NCI-H1436 treated with DMSO at 0.1 percent for 48 hours (cell line): ENCODE data around the gene ACER2.

Source experiments
- DNase-seq: peaks from one replicate; lab custom pipeline; 2025; lab: John Stamatoyannopoulos, UW

ACER2 gene

DNA sequence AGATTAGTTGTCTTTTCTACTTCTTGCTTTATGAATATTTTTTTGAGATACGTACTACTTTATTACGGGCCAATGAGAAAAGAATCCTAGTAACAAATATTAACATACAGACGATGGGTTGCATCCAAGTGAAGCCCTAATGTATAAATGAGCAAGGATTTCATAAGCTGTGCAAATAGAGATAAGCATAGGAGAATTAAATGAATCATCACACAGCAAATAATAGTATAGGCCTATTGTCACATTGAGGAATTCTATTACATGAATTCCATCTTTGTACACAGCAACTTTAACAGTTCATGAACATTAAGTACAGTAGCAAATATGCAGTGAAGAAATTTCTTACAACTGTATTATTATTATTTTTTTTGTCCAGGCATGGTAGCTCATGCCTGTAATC is 78.0 kb downstream of the ACER2 start:
- DNase-seq, result no peak

- DNase-seq, result no peak
Observed at GRCh38 chr9:19488721-19489120, 79.9 kb downstream of the ACER2 start.

DNA sequence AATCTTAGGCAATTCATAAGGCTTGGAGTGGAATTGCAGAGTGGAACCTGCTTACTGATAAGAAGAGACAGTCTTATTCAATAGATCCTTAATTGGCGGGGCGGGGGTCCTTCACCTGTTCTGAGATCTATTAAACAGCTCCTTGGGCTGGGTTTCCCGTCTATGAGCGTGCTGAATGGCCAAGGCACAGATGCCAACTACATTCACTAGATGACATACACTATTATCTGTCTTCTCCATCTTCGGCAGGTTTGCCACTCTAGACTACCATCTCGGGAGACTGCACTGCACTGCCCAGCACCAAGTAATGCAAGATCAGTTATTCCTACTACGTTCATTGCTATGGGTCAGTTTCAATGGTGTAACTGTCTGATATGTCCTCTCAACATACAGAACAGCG is 81.5 kb downstream of the ACER2 start:
- DNase-seq, result no peak

- no peak for DNase-seq
Observed at GRCh38 chr9:19490828-19491227, 82.0 kb downstream of the ACER2 start.

- no peak for DNase-seq
Observed at GRCh38 chr9:19492775-19493173, 84.0 kb downstream of the ACER2 start.

DNA sequence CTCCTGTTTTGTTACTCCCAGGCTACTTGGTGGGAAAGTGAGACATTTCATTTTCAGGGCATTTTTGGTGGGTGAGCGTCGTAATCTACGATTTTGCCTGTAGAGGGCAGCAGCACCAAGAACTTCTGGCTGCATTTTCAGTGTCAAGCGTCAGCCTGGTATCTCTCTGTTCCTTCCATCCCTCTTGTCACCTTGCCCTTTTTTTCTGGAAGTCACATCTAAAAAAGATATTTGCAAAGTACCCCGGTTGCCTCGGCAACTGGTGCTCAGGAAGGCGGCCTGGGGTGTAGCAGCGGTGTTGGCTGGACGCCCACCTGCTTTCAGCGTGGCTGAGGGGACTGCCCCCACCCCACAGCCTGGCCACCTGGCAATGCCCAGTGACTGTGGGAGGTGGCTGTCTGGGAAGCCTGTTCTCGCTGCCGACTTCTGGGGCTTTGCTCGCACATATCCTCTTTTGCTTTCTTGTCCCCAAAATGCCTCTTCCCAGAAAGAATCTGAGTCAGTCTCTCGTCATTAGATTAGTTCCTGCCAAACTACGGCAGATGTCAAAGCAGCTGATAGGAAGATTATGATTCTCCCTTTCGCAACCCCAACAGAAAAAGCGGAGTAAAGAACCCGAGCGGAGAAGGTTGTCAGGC is 84.5 kb downstream of the ACER2 start:
- DNase-seq, result no peak

- no peak for DNase-seq
Observed at GRCh38 chr9:19493876-19494275, 85.1 kb downstream of the ACER2 start.

DNA sequence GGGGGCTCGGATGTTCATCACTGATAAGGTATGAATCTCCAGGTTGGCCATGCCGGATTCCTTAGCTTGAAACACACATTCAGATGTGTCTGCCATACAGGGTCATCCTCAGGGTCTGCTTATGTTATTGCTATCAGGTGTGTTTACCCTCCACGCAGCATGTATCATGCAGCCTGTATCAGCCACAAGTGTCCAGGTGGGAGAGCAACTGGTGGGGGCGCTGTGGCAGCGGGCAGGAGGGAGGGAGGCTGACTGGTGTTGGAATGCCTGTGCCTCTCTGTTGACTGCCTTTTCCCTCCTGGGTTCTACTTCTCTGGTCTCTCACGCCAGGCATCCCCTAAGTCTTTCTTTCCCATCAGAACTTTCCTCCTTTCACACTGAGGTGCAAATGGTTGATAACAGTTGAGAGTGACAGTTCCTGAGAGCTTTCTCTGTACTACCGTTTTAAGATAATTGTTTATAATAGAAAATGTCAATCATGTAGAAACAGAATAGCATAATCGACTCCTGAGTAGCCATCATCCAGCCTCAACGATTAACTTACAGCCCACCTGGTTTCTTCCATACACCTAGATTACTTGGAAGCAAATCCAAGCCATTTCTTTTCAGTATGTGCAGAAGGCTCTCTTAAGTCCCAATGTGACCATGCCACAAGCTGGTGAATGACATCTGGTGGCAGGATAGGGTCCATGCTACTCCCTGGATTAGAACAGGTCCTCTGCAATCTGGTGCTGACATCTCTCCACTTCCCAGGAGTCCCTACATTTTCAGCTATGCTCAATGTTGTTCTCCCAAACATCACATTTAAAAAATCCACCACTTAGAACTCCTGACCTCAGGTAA is 86.6 kb downstream of the ACER2 start:
- DNase-seq, result no peak

DNA sequence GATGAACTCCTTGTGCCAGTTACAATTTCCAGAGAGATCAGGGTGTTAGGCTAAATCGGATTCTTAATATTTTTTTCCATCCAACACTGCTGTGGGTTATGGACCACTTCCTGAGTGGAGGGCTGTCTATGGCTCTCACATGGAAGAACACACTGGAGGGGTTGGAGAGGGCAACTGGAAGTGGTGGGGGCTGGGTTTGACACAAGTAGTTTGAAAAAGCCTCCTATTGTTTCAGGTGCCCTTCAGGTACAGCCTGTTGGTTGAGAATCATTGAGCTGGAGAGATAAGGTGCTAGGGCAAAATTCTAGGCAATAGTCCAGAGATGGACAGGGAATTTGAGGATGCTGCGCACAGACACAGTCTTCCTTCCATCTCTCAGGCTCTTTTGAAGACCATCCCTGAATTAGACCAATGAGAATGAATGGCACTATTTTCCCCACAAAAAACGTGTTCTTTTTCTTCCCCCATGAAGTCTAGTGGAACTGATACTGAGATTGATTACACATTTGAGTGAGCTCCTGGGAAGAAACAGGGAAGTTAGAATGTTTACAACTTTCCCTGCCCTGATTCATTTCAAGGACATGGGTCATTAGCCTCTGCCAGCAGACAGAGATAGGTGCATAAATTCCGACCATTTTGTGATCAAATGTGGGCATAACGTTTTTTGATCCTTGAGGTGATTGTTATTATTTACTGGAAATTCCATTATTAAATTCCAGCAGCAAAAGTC is 87.7 kb downstream of the ACER2 start:
- DNase-seq, result no peak

- DNase-seq, result no peak
Observed at GRCh38 chr9:19497276-19497675, 88.5 kb downstream of the ACER2 start.

DNA sequence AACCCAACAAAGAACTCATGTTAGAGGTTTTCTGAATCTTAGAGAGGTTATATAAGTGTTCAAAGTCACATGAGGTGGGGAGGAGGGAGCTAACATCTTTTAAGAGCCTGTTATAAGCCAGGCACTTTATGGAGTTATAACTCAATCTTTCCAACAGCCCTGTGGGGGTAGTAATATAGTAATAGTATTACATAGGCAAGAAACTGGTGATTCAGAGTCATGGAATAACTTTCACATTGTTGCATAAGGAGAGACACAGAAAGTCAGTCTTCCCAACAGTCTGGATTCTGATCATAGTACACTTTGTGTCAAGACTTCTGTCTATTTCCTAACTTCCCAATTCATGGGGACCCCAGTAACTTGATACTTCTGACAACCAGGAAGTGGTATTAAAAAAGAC is 89.2 kb downstream of the ACER2 start:
- no peak for DNase-seq
